IMR-90 (cell line): ENCODE data around the gene VKORC1L1.

Experiments used
- BHLHE40 ChIP-seq: fragments of 150-350 bp; IDR thresholded peaks from 2 replicates; pipeline ENCODE4 v1.6.1; 2016; ENCODE audit warnings: mild to moderate bottlenecking, low read depth, low read length
- CEBPB ChIP-seq: IDR thresholded peaks from 2 replicates; pipeline ENCODE4 v1.6.1; 2012; ENCODE audit warnings: low read depth, low read length, improper control_type of control experiment
- CTCF ChIP-seq: conservative IDR thresholded peaks from 2 replicates; pipeline ENCODE4 v1.5.1; 2012; ENCODE audit warnings: mild to moderate bottlenecking, low read depth, low read length, improper control_type of control experiment
- MAFK ChIP-seq: IDR thresholded peaks from 2 replicates; pipeline ENCODE4 v1.6.1; 2012; ENCODE audit warnings: low read depth, low read length, improper control_type of control experiment
- MAZ ChIP-seq: IDR thresholded peaks from 2 replicates; pipeline ENCODE4 v1.6.1; 2012; ENCODE audit warnings: low read depth, mild to moderate bottlenecking, low read length, improper control_type of control experiment, moderate library complexity, borderline replicate concordance
- MXI1 ChIP-seq: IDR thresholded peaks from 2 replicates; pipeline ENCODE4 v1.6.1; 2012; ENCODE audit warnings: low read depth, mild to moderate bottlenecking, low read length, moderate library complexity, borderline replicate concordance
- POLR2A ChIP-seq: IDR thresholded peaks from 2 replicates; pipeline ENCODE4 v1.6.1; 2012; ENCODE audit warnings: mild to moderate bottlenecking, low read depth, low read length
- RFX5 ChIP-seq: IDR thresholded peaks from 2 replicates; pipeline ENCODE4 v1.8.0; 2012; ENCODE audit warnings: low read depth, mild to moderate bottlenecking, low read length, moderate library complexity
- USF2 ChIP-seq: fragments of 150-350 bp; IDR thresholded peaks from 2 replicates; pipeline ENCODE4 v1.6.1; 2017; ENCODE audit warnings: mild to moderate bottlenecking, antibody characterized with exemption, low read length, low read depth

- TF ChIP-seq CTCF (no peak), MXI1 (no peak), CEBPB (no peak), RFX5 (no peak), POLR2A (no peak), BHLHE40 (no peak), MAZ (no peak), MAFK (no peak), USF2 (no peak)
These were observed 101.4 kb downstream of the VKORC1L1 start for GRCh38 chr7:65974191-65974801.
